ENCODE results near the gene EPHB1. TPM values are rescaled to one million over a fixed set of nuclear protein-coding genes. Genes with fewer than 3 reads are reported as not detected.

The EPHB1 gene
- polyA plus RNA-seq, 1 of the 3 experiments (the other 2 are of a cell fraction) = 1.2 TPM

- 39% methylated on average over 3 of the region's 3 CpGs for WGBS (ENCODE audit: low lambda C conversion rate)
- CTCF ChIA-PET = no interaction called here
- H3K9ac ChIP-seq = no peak overlapping the region
These were observed 408.0 kb downstream of the EPHB1 start for GRCh38 chr3:135203026-135203425.

GRCh38 chr3:135213213-135213612 is 418.2 kb downstream of the EPHB1 start:
- POLR2A ChIA-PET = no interaction called here
- no peaks in the 10 kb centered on the region for H4K20me1 ChIP-seq (ENCODE audit: insufficient read depth)
- no peak overlapping the region for H3K27ac ChIP-seq (ENCODE audit: low read depth in 2 of 2, low read length in 1 of 2)
- H3K4me1 ChIP-seq (ENCODE audit: control insufficient read depth in 1 of 2, insufficient read depth in 2 of 2, low read depth in 1 of 2, low read length in 1 of 2) = no peaks in the 10 kb centered on the region
- H3K9ac ChIP-seq = no peak overlapping the region
- TF ChIP-seq FOSL2 (IDR thresholded peaks at IDR 0.05; ENCODE audit: borderline replicate concordance, low read depth) (no peak), ELF1 (IDR thresholded peaks at IDR 0.05) (no peak), POLR2AphosphoS5 (IDR thresholded peaks at IDR 0.05; ENCODE audit: low read depth, low read length) (no peak), TCF12 (IDR thresholded peaks at IDR 0.05) (no peak), USF2 (IDR thresholded peaks at IDR 0.05; ENCODE audit: borderline replicate concordance, low read depth, low read length) (no peak), FOXJ3 (CRISPR knock-in tag; IDR thresholded peaks at IDR 0.05) (no peak), NRF1 (IDR thresholded peaks at IDR 0.05; ENCODE audit: low read depth, low read length) (no peak), MEF2A (IDR thresholded peaks at IDR 0.05; ENCODE audit: borderline replicate concordance, low read depth) (no peak), TEAD4 (IDR thresholded peaks at IDR 0.05; ENCODE audit: borderline replicate concordance, insufficient read depth) (no peak)
- no peak for DNase-seq
- H3K79me2 ChIP-seq (ENCODE audit: insufficient read depth) = no peaks in the 10 kb centered on the region
- H2AFZ ChIP-seq (ENCODE audit: low read depth) = no peak overlapping the region
- H3F3A ChIP-seq (replicated peaks; ENCODE audit: insufficient read depth) = no peaks in the 10 kb centered on the region
- WGBS (ENCODE audit: low lambda C conversion rate) = 66% methylated on average over 5 of the region's 5 CpGs
- no peak overlapping the region for H3K4me3 ChIP-seq (ENCODE audit: low read depth in 2 of 2, low read length in 1 of 2)
- H3K36me3 ChIP-seq (replicated peaks in 1 of 2; ENCODE audit: control insufficient read depth in 1 of 2, insufficient read depth in 2 of 2, low read length in 1 of 2) = no peaks in the 10 kb centered on the region
- no peaks in the 10 kb centered on the region for H3K9me2 ChIP-seq
- no peaks in the 10 kb centered on the region for H3K9me3 ChIP-seq
- no peak overlapping the region for H3K4me2 ChIP-seq
- CTCF ChIA-PET = interaction anchor here (0.7 kb wide), 1 partner anchor 31 kb away, joined by 3 read pairs; no protein-coding TSS in a partner anchor
- no peaks in the 10 kb centered on the region for H3K27me3 ChIP-seq (ENCODE audit: insufficient read depth)

More at GRCh38 chr3:135203026-135203425, 408.0 kb downstream of the EPHB1 start:
- Histone ChIP-seq H3K4me1 (ENCODE audit: control insufficient read depth in 1 of 2, insufficient read depth in 2 of 2, low read depth in 1 of 2, low read length in 1 of 2) (no peaks in the 10 kb centered on the region), H2AFZ (ENCODE audit: low read depth) (no peak overlapping the region), H3K36me3 (replicated peaks in 1 of 2; ENCODE audit: control insufficient read depth in 1 of 2, insufficient read depth in 2 of 2, low read length in 1 of 2) (no peaks in the 10 kb centered on the region), H3F3A (replicated peaks; ENCODE audit: insufficient read depth) (no peaks in the 10 kb centered on the region), H3K4me2 (no peak overlapping the region), H3K4me3 (ENCODE audit: low read depth in 2 of 2, low read length in 1 of 2) (no peak overlapping the region), H3K79me2 (ENCODE audit: insufficient read depth) (no peaks in the 10 kb centered on the region), H3K9me3 (no peaks in the 10 kb centered on the region), H3K9me2 (no peaks in the 10 kb centered on the region), H3K27ac (ENCODE audit: low read depth in 2 of 2, low read length in 1 of 2) (no peak overlapping the region), H4K20me1 (ENCODE audit: insufficient read depth) (no peaks in the 10 kb centered on the region), H3K27me3 (ENCODE audit: insufficient read depth) (no peaks in the 10 kb centered on the region)
- DNase-seq = no peak
- TF ChIP-seq RFX5 (IDR thresholded peaks at IDR 0.05; ENCODE audit: low read length) (no peak), USF1 (IDR thresholded peaks at IDR 0.05; ENCODE audit: borderline replicate concordance, low read depth) (no peak), YY1 (IDR thresholded peaks at IDR 0.05; ENCODE audit: low read depth) (no peak), TCF12 (IDR thresholded peaks at IDR 0.05) (no peak), NRF1 (IDR thresholded peaks at IDR 0.05; ENCODE audit: low read depth, low read length) (no peak), RAD21 (IDR thresholded peaks at IDR 0.05; ENCODE audit: low read length) (no peak), FOSL2 (IDR thresholded peaks at IDR 0.05; ENCODE audit: borderline replicate concordance, low read depth) (no peak), MEF2A (IDR thresholded peaks at IDR 0.05; ENCODE audit: borderline replicate concordance, low read depth) (no peak), FOXJ3 (CRISPR knock-in tag; IDR thresholded peaks at IDR 0.05) (no peak), ZBTB33 (IDR thresholded peaks at IDR 0.05; ENCODE audit: borderline replicate concordance, low read depth) (no peak), PBX3 (IDR thresholded peaks at IDR 0.05) (no peak), RCOR1 (IDR thresholded peaks at IDR 0.05; ENCODE audit: low read length) (no peak), TEAD4 (IDR thresholded peaks at IDR 0.05; ENCODE audit: borderline replicate concordance, insufficient read depth) (no peak)
- POLR2A ChIA-PET = no interaction called here
